Activated B cell treated with CpG ODN at 0.5 μM for 24 hours (primary cell): ENCODE data around the gene TLK1. TPM values are rescaled to one million over a fixed set of nuclear protein-coding genes. Genes with fewer than 3 reads are reported as not detected.

ENCODE experiments used
- ATAC-seq: fragments of 200-7000 bp; cut with Tn5 transposase; one replicate; pipeline ENCODE4 v1.10.0; 2021; ENCODE audit warnings: low read depth, mild to moderate bottlenecking, moderate library complexity
- CTCF ChIA-PET: fragments of 350-600 bp; sonication (Branson Sonifier 250); formaldehyde crosslinking; loops from one replicate; lab custom pipeline; 2021; ENCODE audit warnings: antibody characterized with exemption; lab: Charles Lee
- POLR2A ChIA-PET: fragments of 350-600 bp; sonication (Branson Sonifier 250); formaldehyde crosslinking; loops from one replicate; lab custom pipeline; 2021; ENCODE audit warnings: antibody characterized with exemption; lab: Charles Lee
- DNase-seq: peaks from one replicate; pipeline ENCODE4 v3.0.0; 2022
- H3K27ac Mint-ChIP-seq: one replicate; pipeline ENCODE4 v1.8.0; 2020; ENCODE audit warnings: mixed read lengths
- H3K27me3 Mint-ChIP-seq: one replicate; pipeline ENCODE4 v1.8.0; 2021; ENCODE audit warnings: mixed read lengths
- H3K36me3 Mint-ChIP-seq: one replicate; pipeline ENCODE4 v1.8.0; 2021; ENCODE audit warnings: low read depth, mixed read lengths
- H3K4me1 Mint-ChIP-seq: one replicate; pipeline ENCODE4 v1.8.0; 2021; ENCODE audit warnings: mixed read lengths
- H3K4me3 Mint-ChIP-seq: one replicate; pipeline ENCODE4 v1.8.0; 2020; ENCODE audit warnings: mild to moderate bottlenecking, mixed read lengths
- H3K9me3 Mint-ChIP-seq: one replicate; pipeline ENCODE4 v1.8.0; 2020; ENCODE audit warnings: mixed read lengths
- CTCF ChIP-seq: fragments of 200-600 bp; IDR thresholded peaks from one replicate; pipeline ENCODE4 v1.8.0; 2022; ENCODE audit warnings: antibody characterized with exemption, mild to moderate bottlenecking
- intact Hi-C: fragments of 100-400 bp; cut with micrococcal nuclease; formaldehyde crosslinking; loops from one replicate; pipeline ENCODE4 v1.15.1; 2024
- total RNA-seq: library from RNA; stranded (reverse); gene quantifications from 2 replicates; pipeline ENCODE4 v1.2.3, GENCODE V29; 2022

The TLK1 gene
- total RNA-seq, 1 donor from 2014 or later: 125 TPM

- Mint-ChIP-seq H3K27ac (no peak overlapping the region), H3K36me3 (no peaks in the 10 kb centered on the region), H3K27me3 (no peaks in the 10 kb centered on the region), H3K4me3 (no peak overlapping the region), H3K4me1 (peaks cover 23% of the 10 kb centered on the region), H3K9me3 (no peaks in the 10 kb centered on the region)
- ATAC-seq (no peak), DNase-seq (no peak)
- intact Hi-C loops: loop anchor here (1.0 to 5.0 kb wide), 2 partner anchors 20 to 51 kb away; no protein-coding TSS in a partner anchor
- POLR2A ChIA-PET: no interaction called here
- CTCF ChIA-PET: no interaction called here
- no peak for TF ChIP-seq CTCF
Measured at GRCh38 chr2:171181064-171182049, 20.7 kb upstream of the TLK1 start.

GRCh38 chr2:171180229-171180930 lies 19.7 kb upstream of the TLK1 start:
- Mint-ChIP-seq H3K27ac (no peak overlapping the region), H3K9me3 (no peaks in the 10 kb centered on the region), H3K36me3 (no peaks in the 10 kb centered on the region), H3K27me3 (no peaks in the 10 kb centered on the region), H3K4me3 (no peak overlapping the region), H3K4me1 (peaks cover 23% of the 10 kb centered on the region)
- no peak for DNase-seq
- no peak for ATAC-seq
- no peak for TF ChIP-seq CTCF
- ChIA-PET POLR2A (interaction anchor here (0.6 kb wide), 1 partner anchor 103 kb away, joined by 3 read pairs; no protein-coding TSS in a partner anchor), CTCF (no interaction called here)
- intact Hi-C loops: loop anchor here (5.0 kb wide), 1 partner anchor 52 kb away; no protein-coding TSS in a partner anchor

- Mint-ChIP-seq H3K9me3 (no peaks in the 10 kb centered on the region), H3K27me3 (no peaks in the 10 kb centered on the region), H3K27ac (no peak overlapping the region), H3K4me3 (no peak overlapping the region), H3K36me3 (no peaks in the 10 kb centered on the region), H3K4me1 (peaks cover 23% of the 10 kb centered on the region)
- POLR2A ChIA-PET: no interaction called here
- CTCF ChIA-PET: no interaction called here
- TF ChIP-seq CTCF: no peak
- intact Hi-C loops: no loop called here
- ATAC-seq (no peak), DNase-seq (no peak)
Measured at GRCh38 chr2:171178993-171179392, 18.3 kb upstream of the TLK1 start.

- Mint-ChIP-seq H3K9me3 (peaks cover 3% of the 10 kb centered on the region), H3K36me3 (no peaks in the 10 kb centered on the region), H3K4me3 (no peak overlapping the region), H3K27ac (no peak overlapping the region), H3K27me3 (no peaks in the 10 kb centered on the region), H3K4me1 (peaks cover 14% of the 10 kb centered on the region)
- DNase-seq (no peak), ATAC-seq (no peak)
- ChIA-PET CTCF (no interaction called here), POLR2A (no interaction called here)
- TF ChIP-seq CTCF: no peak
- intact Hi-C loops: no loop called here
Measured at GRCh38 chr2:171176516-171176915, 15.8 kb upstream of the TLK1 start.

- peaks cover 3% of the 10 kb centered on the region for H3K9me3 Mint-ChIP-seq
- H3K4me3 Mint-ChIP-seq: no peak overlapping the region
- H3K27ac Mint-ChIP-seq: no peak overlapping the region
- no peak for DNase-seq
- no peaks in the 10 kb centered on the region for H3K36me3 Mint-ChIP-seq
- CTCF ChIA-PET: no interaction called here
- H3K4me1 Mint-ChIP-seq: no peaks in the 10 kb centered on the region
- intact Hi-C loops: no loop called here
- no peaks in the 10 kb centered on the region for H3K27me3 Mint-ChIP-seq
- POLR2A ChIA-PET: no interaction called here
- ATAC-seq: no peak
- no peak for TF ChIP-seq CTCF
Measured at GRCh38 chr2:171174075-171174474, 13.4 kb upstream of the TLK1 start.
